ENCODE data around the gene STX1A. TPM values are rescaled to one million over a fixed set of nuclear protein-coding genes. Genes with fewer than 3 reads are reported as not detected.
"Not testable (repeated sequence)": the region's sequence is repeated elsewhere in the genome, so short reads cannot be mapped to it uniquely, and the experiment has no call there.

The STX1A gene
- total and polyA plus RNA-seq, 2 of the 4 experiments (the other 2 are of a cell fraction), result 9.3 to 22.0 TPM

- Histone ChIP-seq H2BK120ac (ENCODE audit: low read depth, low read length) (no peak overlapping the region), H4K91ac (ENCODE audit: insufficient read depth, low read depth, low read length) (no peak overlapping the region), H3K27ac (ENCODE audit: insufficient read depth, low read length) (no peak overlapping the region), H3K9me3 (ENCODE audit: control insufficient read depth, insufficient read depth, low read length) (no peaks in the 10 kb centered on the region), H3K79me1 (ENCODE audit: low read depth in 1 of 2, low read length in 2 of 2) (peaks cover 0 to 10% of the 10 kb centered on the region in 2 experiments; a peak in 2 of 4 replicates), H2BK15ac (ENCODE audit: low read depth, low read length) (no peak overlapping the region), H2AFZ (replicated peaks; ENCODE audit: low read length, poor library complexity) (no peak overlapping the region), H3K23ac (ENCODE audit: low read depth, low read length) (no peak overlapping the region), H3K36me3 (ENCODE audit: control insufficient read depth, insufficient read depth, low read length) (no peaks in the 10 kb centered on the region), H3K4me3 (ENCODE audit: insufficient read depth, low read depth, low read length) (no peak overlapping the region), H3K18ac (ENCODE audit: low read depth, low read length) (no peak overlapping the region), H3K27me3 (ENCODE audit: control insufficient read depth, insufficient read depth, low read length) (no peaks in the 10 kb centered on the region), H3K56ac (ENCODE audit: extremely low read depth, insufficient read depth, low read length) (no peak overlapping the region), H3K4ac (ENCODE audit: low read depth, low read length) (no peak overlapping the region), H3K14ac (replicated peaks; ENCODE audit: low read depth, low read length) (no peak overlapping the region), H3K4me1 (ENCODE audit: control insufficient read depth, insufficient read depth, low read length) (peaks cover 6% of the 10 kb centered on the region), H4K8ac (ENCODE audit: low read depth in 2 of 2, low read length in 2 of 2) (no peak overlapping the region), H4K20me1 (ENCODE audit: insufficient read depth, low read length) (peaks cover 9% of the 10 kb centered on the region), H3K9ac (ENCODE audit: low read depth, low read length) (no peak overlapping the region), H2BK5ac (ENCODE audit: low read depth, low read length, poor library complexity, severe bottlenecking) (no peak overlapping the region), H3K4me2 (ENCODE audit: low read depth, low read length) (no peak overlapping the region), H4K5ac (ENCODE audit: low read depth, low read length) (no peak overlapping the region), H2BK20ac (ENCODE audit: low read depth, low read length) (no peak overlapping the region), H2AK5ac (ENCODE audit: low read depth, low read length) (no peak overlapping the region), H2AK9ac (replicated peaks; ENCODE audit: low read depth, low read length, poor library complexity) (no peak overlapping the region), H3K9me1 (ENCODE audit: insufficient read depth, low read length) (peaks cover under 1% of the 10 kb centered on the region; the same call in 1 of the 2 replicates)
- ChIA-PET CTCF (interaction anchor here (0.8 kb wide), 1 partner anchor 116 kb away, joined by 3 read pairs; no protein-coding TSS in a partner anchor), POLR2A (ENCODE audit: unreplicated experiment) (no interaction called here)
- no peak for ATAC-seq (ENCODE audit: low read depth)
- BruUV-seq (replicated peaks), result no TSS peak
- WGBS, 2 experiments (ENCODE audit: extremely low coverage in 2 of 2, insufficient read length in 1 of 2), result no CpG with 5 or more reads among the region's 6 CpGs
- DNase-seq, result no peak
- TF ChIP-seq NFE2L2 (IDR thresholded peaks at IDR 0.05; ENCODE audit: low read depth, low read length) (no peak), USF2 (IDR thresholded peaks at IDR 0.05; ENCODE audit: low read depth, low read length) (no peak), RCOR1 (IDR thresholded peaks at IDR 0.05; ENCODE audit: insufficient replicate concordance, low read length) (no peak), MXI1 (IDR thresholded peaks at IDR 0.05; ENCODE audit: borderline replicate concordance, low read depth, low read length) (no peak)
- in situ Hi-C loops (cut with MboI; ENCODE audit: low sequenced_read_pairs) (no loop called here), dilution Hi-C loops (cut with HindIII; ENCODE audit: low sequenced_read_pairs, unreplicated experiment) (no loop called here), intact Hi-C loops (cut with micrococcal nuclease) (no loop called here)
These were observed 3.3 kb upstream of the STX1A start for GRCh38 chr7:73722785-73723184.

- BruUV-seq (replicated peaks); H3K14ac ChIP-seq (replicated peaks; ENCODE audit: low read depth, low read length); H4K8ac ChIP-seq (ENCODE audit: low read depth in 2 of 2, low read length in 2 of 2); H3K9ac ChIP-seq (ENCODE audit: low read depth, low read length); in situ Hi-C loops (cut with MboI; ENCODE audit: low sequenced_read_pairs); H3K18ac ChIP-seq (ENCODE audit: low read depth, low read length); H3K56ac ChIP-seq (ENCODE audit: extremely low read depth, insufficient read depth, low read length); H3K9me3 ChIP-seq (ENCODE audit: control insufficient read depth, insufficient read depth, low read length); H3K36me3 ChIP-seq (ENCODE audit: control insufficient read depth, insufficient read depth, low read length); H3K9me1 ChIP-seq (ENCODE audit: insufficient read depth, low read length); H2BK20ac ChIP-seq (ENCODE audit: low read depth, low read length); H3K4ac ChIP-seq (ENCODE audit: low read depth, low read length); ATAC-seq (ENCODE audit: low read depth); H4K5ac ChIP-seq (ENCODE audit: low read depth, low read length); H2AK5ac ChIP-seq (ENCODE audit: low read depth, low read length); H4K91ac ChIP-seq (ENCODE audit: insufficient read depth, low read depth, low read length); H3K27ac ChIP-seq (ENCODE audit: insufficient read depth, low read length); H2BK15ac ChIP-seq (ENCODE audit: low read depth, low read length); H2AK9ac ChIP-seq (replicated peaks; ENCODE audit: low read depth, low read length, poor library complexity); H3K27me3 ChIP-seq (ENCODE audit: control insufficient read depth, insufficient read depth, low read length); H3K4me2 ChIP-seq (ENCODE audit: low read depth, low read length); H2AFZ ChIP-seq (replicated peaks; ENCODE audit: low read length, poor library complexity); H2BK120ac ChIP-seq (ENCODE audit: low read depth, low read length); intact Hi-C loops (cut with micrococcal nuclease); dilution Hi-C loops (cut with HindIII; ENCODE audit: low sequenced_read_pairs, unreplicated experiment); H3K23ac ChIP-seq (ENCODE audit: low read depth, low read length); DNase-seq; H3K4me3 ChIP-seq (ENCODE audit: insufficient read depth, low read depth, low read length); POLR2A ChIA-PET (ENCODE audit: unreplicated experiment); CTCF ChIA-PET; H2BK5ac ChIP-seq (ENCODE audit: low read depth, low read length, poor library complexity, severe bottlenecking): not testable (repeated sequence)
- WGBS, 2 experiments (ENCODE audit: extremely low coverage in 2 of 2, insufficient read length in 1 of 2), result 70% methylated on average over 2 of the region's 4 CpGs; no CpG with 5 or more reads in 1 of the 2 experiments
- peaks cover 12% of the 10 kb centered on the region for H3K4me1 ChIP-seq (ENCODE audit: control insufficient read depth, insufficient read depth, low read length)
- peaks cover 15% of the 10 kb centered on the region for H4K20me1 ChIP-seq (ENCODE audit: insufficient read depth, low read length)
- H3K79me1 ChIP-seq (ENCODE audit: low read depth in 1 of 2, low read length in 2 of 2), result peaks cover 0 to 16% of the 10 kb centered on the region in 2 experiments; a peak in 3 of 4 replicates
These were observed 2.7 kb upstream of the STX1A start for GRCh38 chr7:73722182-73722581.
